ENCODE measurements around the gene EAPP.
"Not testable (repeated sequence)": the region's sequence is repeated elsewhere in the genome, so short reads cannot be mapped to it uniquely, and the experiment has no call there.

EAPP gene

GRCh38 chr14:34478261-34478660, 61.2 kb downstream of the EAPP start:
- DNase-seq, result no peak

GRCh38 chr14:34476036-34476435, 63.5 kb downstream of the EAPP start:
- DNase-seq, result not testable (repeated sequence)

GRCh38 chr14:34475163-34475562, 64.3 kb downstream of the EAPP start:
- DNase-seq, result no peak

GRCh38 chr14:34474187-34474679, 65.3 kb downstream of the EAPP start:
- DNase-seq, result no peak

- DNase-seq, result no peak
Observed at GRCh38 chr14:34472706-34473279, 66.7 kb downstream of the EAPP start.

- DNase-seq, result no peak
Observed at GRCh38 chr14:34470319-34470718, 69.2 kb downstream of the EAPP start.

- DNase-seq, result no peak
Observed at GRCh38 chr14:34466691-34467090, 72.8 kb downstream of the EAPP start.
